Stomach (tissue), 4 donors: ENCODE measurements around the gene ECHDC1.

Source experiments
- POLR2A ChIP-seq, 4 donors: fragments of 450-650 bp; IDR thresholded peaks; one replicate each; pipeline ENCODE4 v1.6.1; 2016; ENCODE audit warnings: antibody characterized with exemption in 4 of 4, control low read depth in 2 of 4, mild to moderate bottlenecking in 1 of 4, moderate library complexity in 1 of 4
- TF ChIP-seq, protein P1 (sequence below), 7 experiments: fragments of 450-650 bp in 4 of 7; fragments of 200-600 bp in 3 of 7; sonication (generic) in 3 of 7; IDR thresholded peaks; one replicate each; pipeline ENCODE4 v1.5.1; 2016 to 2019; ENCODE audit warnings: antibody characterized with exemption in 7 of 7, control low read depth in 2 of 7, mild to moderate bottlenecking in 1 of 7

DNA sequence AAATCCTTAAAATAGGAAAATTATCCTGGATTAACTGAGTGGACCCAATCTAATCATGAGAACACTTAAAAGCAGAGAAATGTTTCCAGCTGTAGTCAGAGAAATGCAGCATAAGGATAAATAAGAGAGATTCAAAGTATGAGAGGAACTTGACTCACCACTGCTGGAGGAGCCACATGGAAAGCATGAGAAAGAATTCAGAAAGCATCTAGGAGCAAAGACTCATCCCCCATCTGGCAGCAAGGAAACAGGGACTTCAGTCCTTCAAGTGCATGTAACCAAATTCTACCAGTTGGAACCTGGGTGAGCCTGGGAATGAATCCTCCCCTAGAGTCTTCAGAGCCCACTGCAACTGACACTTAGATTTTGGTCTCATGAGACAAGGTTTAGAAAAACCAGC, 43.0 kb downstream of the ECHDC1 start:
- TF ChIP-seq, protein P1, sequence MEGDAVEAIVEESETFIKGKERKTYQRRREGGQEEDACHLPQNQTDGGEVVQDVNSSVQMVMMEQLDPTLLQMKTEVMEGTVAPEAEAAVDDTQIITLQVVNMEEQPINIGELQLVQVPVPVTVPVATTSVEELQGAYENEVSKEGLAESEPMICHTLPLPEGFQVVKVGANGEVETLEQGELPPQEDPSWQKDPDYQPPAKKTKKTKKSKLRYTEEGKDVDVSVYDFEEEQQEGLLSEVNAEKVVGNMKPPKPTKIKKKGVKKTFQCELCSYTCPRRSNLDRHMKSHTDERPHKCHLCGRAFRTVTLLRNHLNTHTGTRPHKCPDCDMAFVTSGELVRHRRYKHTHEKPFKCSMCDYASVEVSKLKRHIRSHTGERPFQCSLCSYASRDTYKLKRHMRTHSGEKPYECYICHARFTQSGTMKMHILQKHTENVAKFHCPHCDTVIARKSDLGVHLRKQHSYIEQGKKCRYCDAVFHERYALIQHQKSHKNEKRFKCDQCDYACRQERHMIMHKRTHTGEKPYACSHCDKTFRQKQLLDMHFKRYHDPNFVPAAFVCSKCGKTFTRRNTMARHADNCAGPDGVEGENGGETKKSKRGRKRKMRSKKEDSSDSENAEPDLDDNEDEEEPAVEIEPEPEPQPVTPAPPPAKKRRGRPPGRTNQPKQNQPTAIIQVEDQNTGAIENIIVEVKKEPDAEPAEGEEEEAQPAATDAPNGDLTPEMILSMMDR (IDR thresholded peaks at IDR 0.05): no peak
- TF ChIP-seq POLR2A (IDR thresholded peaks at IDR 0.05): no peak
